Activated CD4-positive, alpha-beta T cell treated with anti-CD3 and anti-CD28 coated beads, Interleukin-10, Interleukin-2, amounts not matched to agents 100 ng/mL and 50 ng/mL, durations not matched to agents 16 hours and 8 hours (primary cell): ENCODE measurements around the gene CACFD1.

Experiments
- DNase-seq: peaks from one replicate; pipeline ENCODE4 v3.0.0-alpha.2; 2020

Gene CACFD1

DNA sequence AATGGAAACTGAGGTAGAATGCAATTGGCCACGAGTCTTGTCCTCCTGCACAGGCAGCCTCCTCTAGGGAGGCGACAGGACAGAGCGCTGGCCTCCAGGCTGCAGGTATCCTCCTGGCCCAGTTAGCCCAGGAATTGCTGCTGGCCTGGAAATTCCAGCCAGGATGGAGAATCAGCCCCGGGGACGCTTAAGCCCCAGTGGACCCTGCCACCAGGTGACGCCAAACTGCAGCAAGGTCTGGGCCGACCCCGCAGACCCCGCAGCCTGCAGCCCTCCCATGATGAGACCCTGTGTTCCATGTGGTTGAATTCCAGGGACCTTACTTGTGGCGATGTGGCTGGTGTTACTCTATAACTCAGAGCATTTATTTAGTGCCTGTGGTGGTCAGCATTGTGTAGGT, 7.3 kb downstream of the CACFD1 start:
- DNase-seq = no peak

DNA sequence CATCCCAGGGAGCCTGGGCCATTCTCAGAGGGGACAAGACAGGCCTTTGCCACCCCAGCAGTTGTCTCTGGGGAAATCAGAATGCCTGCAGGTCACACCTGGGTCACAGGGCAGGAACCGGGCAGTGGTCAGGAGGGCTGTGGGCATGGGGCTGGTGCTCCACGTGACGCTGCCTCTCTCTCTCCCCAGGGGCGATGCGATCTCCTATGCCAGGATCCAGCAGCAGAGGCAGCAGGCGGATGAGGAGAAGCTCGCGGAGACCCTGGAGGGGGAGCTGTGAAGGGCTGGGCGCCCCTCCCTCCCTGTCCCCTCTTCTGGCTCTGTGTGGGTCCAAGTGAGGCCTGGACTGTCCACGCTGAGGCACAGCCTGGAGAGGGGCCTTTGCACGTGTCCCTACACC, 8.6 kb downstream of the CACFD1 start:
- DNase-seq = no peak

DNA sequence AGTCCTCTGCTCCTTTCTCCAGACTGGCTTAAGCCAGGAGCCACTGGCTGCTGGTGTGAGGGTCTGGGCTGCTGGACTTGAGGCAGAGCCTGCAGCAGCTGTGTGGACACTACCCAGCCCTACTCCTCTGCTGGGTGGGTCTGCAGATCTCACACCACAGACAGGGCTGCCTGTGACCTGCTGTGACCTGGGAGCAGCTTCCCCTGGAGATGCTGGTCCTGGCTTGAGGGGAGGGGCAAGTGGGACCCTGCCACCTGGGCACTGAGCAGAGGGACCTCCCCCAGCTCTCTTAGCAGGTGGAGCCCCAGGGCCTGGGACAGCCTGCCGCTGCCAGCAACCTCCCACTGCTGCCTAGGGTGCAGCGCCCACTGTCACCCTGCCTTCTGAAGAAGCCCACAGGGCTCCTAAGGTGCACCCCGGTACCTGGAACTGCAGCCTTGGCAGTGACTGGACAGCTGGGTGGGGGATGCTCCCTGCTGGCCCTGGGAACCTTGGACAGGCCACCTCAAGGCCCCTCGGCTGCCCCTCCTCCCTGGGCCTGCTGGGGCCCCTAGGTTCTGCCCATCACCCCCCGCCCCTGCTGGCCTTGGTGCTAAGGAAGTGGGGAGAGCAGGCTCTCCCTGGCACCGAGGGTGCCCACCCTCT, 9.1 kb downstream of the CACFD1 start:
- no peak for DNase-seq

DNA sequence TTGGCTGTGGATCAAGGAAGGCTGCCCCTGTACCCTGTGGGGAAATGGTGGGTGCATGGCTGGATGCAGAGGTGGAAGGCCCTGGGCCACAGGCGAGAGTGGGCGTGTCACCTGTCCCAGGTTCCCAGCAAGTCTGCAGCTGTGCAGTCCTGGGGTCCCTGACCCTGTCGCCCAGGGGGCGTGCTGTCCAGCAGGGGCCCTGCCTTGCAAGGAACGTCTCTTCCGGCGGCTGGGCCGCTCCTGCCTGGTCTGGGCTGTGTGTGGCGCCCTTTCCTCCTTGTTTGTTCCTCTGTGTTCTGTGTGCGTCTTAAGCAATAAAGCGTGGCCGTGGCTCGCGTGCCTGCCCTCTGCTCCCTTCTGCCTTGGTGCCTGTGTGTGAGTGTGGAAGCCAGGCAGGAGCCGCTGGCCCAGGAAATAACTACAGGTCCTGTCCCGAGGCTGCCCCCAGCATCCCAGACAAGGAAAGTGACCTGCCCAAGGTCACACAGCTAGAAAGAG, 10.7 kb downstream of the CACFD1 start:
- no peak for DNase-seq

DNA sequence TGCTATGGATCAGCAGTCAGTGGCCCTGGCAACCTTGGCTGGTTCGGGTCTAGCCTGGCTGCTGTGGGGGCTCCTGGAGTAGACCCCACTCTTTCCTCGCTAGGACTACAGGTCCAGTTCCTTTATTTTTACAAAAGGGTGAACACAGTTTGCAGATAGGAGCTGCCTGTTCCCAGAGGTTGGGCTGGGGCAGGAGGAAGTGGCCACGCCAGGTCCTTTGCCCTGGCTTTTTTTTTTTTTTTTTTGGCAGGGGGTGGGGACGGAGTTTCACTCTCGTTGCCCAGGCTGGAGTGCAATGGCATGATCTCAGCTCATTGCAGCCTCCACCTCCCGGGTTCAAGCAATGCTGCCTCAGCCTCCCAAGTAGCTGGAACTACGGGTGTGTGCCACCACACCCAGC, 11.2 kb downstream of the CACFD1 start:
- DNase-seq = no peak

DNA sequence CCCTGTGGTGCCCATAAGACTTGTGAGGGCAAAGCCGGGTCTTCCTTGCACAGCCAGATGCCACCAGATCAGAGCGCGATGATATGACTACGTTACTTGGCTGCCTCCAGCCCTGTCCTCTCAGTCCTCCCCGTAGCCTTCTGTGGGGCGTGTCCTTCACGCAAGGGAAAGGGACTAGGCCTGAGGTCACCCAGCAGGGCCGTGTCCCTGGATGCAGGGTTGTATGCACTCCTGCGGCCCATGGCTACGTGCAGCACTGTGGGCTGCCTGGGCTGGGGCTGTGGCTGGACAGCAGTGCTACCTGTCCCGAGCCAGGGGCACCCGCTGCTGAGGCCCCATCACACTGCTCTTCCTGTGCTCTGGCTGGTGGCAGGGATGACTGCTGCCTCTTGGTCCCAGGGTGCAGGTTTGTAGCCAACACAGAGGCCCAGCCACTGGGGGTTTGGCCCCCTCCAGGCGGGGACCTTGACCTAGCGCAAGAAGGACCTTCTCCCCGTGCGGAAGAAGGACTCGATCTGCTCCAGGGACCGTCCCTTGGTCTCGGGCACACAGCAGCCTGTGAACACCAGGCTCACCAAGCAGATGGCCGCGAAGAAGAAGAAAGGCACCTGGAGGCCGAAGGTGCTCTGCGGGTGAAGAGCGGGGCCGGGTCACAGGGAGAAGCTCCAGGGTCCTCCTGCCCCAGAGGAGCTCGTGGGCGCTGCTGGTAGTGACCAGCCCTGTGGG, 11.9 kb downstream of the CACFD1 start:
- no peak for DNase-seq

DNA sequence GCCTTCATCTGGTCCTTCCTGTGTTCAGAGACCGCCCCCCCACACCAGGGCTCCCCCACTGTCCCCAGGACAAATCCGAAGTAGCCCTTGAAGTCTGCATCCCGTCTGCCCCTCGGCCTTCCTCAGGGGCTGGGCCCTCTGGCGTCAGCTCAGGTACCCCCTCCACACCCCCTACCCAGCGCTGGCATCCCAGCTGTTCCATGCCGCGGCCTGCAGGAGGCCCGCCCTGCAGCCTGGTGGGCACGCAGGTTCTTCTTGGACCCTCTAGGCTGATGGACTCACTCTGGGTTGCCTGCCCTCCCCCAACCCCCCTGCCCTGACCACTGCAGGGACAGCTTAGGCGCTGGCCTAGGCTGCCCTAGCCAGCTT, 12.5 kb downstream of the CACFD1 start:
- DNase-seq = no peak

DNA sequence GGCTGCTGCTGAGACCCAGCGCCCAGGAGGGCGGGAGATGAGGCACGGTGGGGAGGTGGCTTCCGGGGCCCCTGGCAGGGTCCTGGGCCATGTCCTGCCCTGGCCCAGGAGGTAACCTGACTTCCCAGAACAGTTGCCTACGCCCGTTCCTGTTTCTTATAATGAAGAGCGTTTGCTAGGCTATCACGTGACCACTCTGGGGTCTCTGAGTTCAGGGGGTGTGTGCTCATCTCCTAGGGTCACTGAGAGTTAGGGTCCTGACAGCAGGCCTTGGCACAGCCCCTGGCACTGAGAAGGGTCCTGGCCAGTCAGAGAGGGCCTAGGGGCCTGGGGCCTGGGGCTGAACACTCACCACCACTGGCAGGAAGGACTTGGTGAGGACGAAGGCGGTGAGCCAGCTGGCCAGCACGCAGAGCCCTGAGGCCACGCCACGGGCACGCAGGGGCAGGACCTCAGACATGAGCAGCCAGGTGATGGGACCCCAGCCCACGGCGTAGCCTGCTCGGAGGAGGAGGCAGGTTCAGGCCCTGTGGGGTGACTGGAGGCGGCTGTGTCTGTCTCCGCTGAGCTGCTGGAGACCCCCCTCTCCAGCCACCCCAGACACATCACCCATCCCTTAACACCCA, 13.1 kb downstream of the CACFD1 start:
- no peak for DNase-seq

DNA sequence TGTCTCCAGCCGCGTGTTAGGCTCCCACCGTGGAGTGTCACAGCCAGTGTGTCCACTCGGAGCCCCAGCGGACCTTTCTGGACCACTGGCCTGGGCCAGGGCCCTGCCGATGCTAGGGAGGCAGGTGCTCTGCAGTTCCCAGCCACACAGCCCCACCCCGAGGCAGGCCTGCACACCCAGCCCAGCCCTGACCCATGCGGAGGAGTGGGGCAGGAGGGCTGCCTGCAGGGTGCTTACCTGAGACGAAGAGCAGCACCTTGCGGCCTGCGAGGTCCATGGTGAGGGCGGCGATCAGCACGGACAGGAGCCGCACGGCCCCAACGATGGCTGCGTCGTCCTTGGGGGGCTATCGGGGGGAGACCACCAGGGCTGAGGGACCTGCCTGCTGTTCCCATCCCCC, 14.0 kb downstream of the CACFD1 start:
- DNase-seq = no peak

DNA sequence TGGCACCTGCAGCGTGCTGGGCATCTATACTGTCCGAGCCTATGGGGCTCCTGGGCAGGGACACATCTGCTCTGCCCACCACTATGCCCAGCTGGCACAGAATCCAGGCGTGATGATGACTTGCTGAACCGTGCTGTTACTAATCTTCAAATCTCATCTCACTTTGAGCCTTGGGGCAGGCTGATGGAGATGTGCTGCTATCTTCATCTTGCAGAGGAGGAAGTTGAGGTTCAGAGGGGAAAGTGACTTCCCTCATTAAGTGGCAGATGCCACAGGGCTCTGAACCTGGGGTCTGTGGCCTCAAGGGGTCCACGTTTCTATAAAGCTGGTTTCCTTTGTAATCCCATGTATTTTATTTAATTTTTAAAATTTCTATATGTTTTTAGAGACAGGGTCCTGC, 14.4 kb downstream of the CACFD1 start:
- DNase-seq = no peak

DNA sequence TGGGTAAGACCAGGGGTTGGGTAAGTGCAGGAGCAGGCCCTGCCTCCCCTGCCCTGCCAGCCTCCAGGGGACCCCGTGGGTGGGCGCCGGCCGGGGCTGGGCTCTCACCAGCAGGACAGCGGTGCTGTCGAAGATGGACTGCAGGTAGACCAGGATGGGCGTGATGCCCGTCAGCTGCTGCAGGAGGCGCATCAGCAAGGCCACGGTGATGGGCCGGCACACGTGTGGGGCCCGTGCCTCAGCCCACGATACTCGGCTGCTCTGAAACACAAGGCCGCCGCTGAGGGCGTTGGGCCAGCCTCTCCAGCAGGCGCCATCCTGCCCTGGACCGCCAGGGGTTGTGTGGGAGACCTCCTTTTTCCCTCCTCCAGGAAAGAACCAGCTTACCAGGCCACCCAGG, 15.1 kb downstream of the CACFD1 start:
- DNase-seq = no peak

DNA sequence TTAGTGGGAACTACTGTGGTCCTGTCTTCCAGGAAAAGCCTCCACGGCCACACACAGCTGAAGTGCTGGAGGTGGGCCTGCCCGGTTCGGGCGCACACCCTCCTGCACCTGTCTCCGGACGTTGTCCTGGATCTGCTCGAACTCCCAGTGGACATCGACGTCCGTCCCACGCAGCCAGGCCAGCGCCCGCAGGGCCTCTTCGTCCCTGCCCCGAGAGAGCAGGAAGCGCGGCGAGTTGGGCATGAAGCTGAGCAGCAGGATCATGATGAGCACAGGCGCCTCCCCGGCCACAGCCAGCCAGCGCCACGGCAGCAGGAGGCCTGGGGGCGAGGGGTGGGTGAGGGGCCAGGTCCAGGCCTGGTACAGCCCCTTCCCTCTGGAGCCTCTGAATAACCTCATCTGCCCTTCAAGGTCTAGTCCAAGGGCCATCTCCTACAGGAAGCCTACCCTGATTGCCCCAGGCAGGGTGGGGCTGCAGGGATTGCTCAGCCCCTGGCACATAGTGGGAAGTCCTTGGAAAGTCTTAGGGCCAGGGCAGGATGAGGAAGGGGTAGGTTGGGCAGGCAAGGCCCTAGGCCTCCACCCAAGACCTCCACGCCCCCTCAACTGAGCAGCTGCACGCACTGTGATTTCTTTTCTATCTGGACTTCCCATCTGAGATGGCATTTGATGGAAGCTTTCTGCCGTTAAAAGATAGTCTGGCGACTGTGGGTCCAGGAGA, 15.7 kb downstream of the CACFD1 start:
- no peak for DNase-seq

DNA sequence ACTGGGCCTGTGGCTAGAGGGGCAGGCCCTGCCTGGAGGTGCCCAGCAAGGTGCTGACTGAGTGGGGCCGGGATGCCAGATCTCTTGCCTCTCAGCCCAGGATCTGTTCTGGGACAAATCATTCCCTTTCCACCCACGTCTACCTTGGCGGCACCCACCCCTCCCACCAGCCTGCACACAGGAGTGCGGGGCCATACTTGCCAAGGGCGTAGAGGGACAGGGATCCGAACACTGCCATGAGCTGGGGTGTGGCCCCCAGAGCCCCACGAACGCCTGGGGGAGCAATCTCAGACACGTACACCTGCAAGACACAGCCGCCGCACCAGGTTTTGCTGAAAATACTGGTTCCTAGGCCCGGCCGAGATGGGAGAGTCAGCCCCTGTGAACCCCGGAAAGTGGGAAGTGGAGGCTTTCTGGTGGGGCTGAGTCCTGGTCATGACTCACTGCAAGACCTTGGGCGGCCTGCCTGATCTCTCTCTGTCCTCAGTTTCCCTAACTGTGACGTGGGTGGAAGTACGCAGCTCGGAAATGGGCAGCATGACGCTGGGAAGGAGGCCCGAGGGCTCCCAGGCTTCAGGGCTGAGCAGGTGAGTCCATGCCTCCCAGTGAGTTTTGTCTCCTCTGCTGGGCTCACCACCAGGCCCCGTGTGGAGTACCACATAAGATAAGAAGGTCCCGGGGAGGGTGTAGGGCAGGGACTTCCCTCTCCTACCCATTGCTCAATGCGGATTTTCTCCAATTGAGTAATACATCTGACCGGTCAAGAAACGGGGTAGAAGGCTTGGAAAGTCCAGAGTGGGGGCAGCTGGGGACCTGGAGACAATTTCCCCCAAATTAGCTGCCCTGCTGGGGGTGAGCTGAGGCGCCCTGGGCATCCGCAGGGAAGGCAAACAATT, 16.5 kb downstream of the CACFD1 start:
- DNase-seq = no peak

DNA sequence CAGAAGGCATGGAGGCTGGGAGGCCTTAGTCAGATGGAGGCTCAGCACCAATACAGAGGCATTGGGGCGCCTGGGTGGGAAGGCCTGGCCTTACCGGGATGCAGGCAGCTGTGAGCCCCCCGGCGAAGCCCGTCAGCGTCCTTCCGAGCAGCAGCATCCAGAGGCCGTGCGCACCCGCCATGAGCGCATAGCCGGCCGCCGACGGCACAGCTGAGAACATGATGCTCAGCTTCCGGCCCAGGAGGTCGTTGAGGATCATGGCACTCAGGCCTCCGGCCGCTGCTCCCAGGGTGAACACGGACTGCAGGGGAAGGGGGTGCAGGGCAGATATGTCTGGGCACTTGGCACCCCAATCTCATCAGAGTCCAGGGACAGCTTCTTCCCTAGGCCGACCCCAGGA, 17.2 kb downstream of the CACFD1 start:
- no peak for DNase-seq

DNA sequence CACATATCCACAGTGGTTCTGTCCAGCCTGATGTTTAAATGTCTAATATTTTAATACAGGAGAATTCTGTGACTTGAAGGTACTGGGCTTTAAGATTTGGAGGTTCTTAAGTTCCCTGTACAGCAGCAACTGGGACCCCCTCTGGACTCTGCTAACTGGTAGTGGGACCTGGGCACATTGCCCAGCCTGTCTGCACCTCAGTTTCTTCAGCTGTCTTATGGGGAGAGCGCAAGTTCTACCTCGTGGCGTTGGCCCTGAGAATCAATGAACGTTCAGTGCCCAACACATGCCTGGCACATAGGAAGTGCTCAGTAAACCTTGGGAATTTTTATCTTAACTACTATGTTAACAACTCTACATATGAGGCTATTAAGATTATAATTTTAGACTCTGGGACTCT, 17.7 kb downstream of the CACFD1 start:
- no peak for DNase-seq

DNA sequence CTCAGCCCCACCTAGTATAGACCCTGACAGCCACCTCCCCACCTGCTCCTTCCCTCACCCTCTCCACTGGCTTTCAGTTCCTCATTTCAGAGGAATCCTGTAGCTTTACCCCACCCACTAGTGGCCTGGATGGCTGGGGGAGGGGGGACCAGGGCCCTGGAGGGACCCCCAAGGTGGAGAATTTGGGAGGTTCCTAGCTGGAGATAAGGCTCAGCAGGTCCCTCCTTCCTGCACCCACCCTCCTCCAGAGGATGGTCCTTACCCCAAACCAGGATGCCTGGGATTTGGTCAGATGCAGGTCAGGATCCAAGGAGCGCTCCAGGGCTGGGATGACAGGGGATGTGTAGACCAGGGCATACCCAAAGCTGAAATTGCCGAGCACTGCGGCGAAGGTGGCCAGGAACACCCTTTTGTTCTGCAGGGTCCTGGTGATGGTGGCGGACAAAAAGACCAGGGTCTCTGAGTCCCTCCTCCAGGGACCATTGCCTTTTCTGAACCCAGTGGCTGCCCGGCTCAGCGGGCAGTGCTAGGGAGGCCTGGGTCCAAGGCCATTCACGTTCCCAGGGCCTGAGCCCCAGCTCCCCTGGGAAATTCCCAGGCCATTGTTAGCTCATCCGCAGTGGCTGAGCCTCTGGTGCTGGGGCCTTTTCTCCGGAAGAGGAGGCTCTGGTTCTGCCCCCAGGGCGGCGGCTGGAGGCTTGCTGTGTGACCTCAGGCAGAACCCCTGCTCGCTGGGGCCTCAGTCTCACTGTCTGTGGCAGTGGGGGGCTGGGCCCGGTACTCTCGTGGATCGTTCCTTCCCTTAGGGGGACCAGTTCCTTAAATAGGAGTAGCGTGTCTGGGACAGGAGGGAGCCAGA, 18.4 kb downstream of the CACFD1 start:
- DNase-seq = peak; percentile 16

DNA sequence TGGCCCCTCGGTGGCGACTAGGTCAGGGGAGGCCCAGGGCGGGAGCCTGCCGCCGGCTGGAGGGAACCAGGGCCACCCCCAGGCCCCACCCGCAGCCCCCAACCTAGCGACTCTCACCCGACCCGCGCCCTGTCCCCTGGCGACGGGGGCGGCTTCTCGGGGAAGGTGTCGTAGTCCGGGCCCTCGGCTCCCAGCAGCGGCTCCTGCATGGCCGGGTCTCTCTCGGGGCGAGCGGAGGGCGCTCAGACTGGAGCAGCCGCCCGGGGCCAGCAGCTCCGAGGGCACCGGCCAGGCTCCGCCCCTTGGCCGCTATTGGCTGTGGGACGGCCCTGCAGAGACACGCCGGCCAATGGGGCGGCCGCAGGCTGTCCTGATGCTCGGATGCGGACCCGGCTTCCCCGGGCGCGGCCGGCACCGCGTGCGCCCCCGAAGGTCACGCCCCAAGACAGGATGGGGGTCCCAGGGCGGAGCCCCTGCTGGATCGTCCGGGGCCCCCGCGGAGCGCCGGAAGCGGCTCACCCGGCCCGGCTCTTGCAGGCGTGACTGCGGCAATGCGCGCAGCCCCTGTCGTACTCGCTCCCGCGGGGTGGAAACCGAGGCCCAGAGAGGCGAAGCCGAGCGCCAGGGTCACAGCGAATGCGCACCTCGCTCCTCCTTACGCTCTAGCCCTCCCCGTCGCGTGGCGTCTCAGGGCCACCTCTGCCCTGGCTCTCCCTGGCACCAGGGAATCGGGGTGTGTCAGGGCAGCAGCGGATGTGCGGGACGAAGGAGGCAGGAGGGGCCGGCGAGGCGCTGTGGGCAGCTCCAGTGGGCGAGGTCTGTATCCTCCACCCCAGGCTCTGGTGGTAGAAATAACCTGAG, 19.3 kb downstream of the CACFD1 start, which contains the start of gene SLC2A6:
SLC2A6 (minus strand) TSS at position 249 of the 861 bp plus-strand sequence; CDS start at position 209, 40 bp downstream.
- peak; percentile 91 for DNase-seq

DNA sequence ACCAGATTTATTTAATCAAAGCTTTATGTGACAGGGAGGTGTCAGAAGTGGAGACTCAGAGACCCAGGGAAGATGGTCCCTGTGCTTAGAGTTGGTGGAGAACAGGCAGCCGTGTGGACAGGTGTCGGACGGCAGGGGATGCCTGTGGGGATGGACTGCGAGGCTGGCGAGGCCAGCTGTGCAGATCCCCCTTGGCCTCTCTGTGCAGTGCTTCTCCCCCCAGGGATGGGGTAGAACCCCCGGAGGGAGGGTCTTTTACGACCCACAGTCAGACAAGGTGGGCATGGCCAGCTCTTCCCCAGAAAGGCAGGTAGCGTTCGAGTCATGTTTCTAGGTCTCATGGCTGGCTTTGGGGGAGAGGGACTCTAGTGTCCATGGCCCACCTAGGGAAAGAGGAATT, 23.8 kb downstream of the CACFD1 start:
- DNase-seq = no peak

DNA sequence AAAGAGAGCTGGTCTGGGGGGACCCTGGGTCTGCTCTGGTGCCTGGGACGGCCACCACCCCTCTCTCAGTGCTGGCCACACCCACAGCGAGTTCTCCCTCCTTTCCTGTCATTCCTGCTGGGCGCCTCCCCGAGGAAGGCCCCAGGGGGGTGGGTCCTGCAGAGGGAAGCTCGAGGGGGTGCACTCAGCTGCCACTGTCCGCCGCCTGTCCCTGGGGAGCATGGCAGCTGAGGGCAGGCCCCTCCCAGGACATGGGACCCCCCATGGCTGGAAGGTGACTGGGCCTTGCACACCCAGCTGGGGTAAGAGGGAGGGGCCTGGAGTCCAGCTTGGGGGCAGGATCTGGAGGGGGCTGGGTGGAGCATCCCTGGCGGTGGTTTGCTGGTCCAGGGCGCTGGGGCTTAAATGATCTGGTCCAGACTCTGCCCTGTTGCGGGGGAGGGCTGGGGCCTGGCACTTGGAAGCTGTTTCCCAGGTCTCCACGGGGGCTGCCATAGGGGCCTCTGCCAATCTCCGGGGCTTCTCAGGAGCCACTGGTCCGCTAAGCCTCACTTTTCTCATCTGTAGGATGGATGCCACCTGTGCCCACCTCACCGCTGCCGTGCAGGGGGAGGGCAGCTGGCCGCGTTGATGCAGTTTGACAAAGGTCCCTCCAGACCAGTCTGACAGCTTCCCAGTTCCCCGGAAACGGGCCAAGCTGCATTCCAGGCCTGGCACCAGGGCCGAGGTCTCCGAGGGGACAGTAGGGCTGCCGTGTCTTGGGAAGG, 25.1 kb downstream of the CACFD1 start:
- no peak for DNase-seq
